Activated naive CD8-positive, alpha-beta T cell treated with anti-CD3 and anti-CD28 coated beads, Interleukin-2, amount 10 ng/mL, durations not matched to agents 7 days and 5 days (primary cell): ENCODE data around the gene STRA8. TPM values are rescaled to one million over a fixed set of nuclear protein-coding genes. Genes with fewer than 3 reads are reported as not detected.

Experiments used
- ATAC-seq: fragments of 150-1000 bp; cut with Tn5 transposase; one replicate; pipeline ENCODE4 v1.10.0; 2021; ENCODE audit warnings: low read depth, moderate library complexity
- POLR2A ChIA-PET: fragments of 350-600 bp; sonication (Branson Sonifier 250); formaldehyde crosslinking; loops from one replicate; lab custom pipeline; 2021; ENCODE audit warnings: antibody characterized with exemption; lab: Charles Lee
- DNase-seq: peaks from one replicate; pipeline ENCODE4 v3.0.0; 2021
- H3K27ac Mint-ChIP-seq: one replicate; pipeline ENCODE4 v1.8.0; 2022; ENCODE audit warnings: mild to moderate bottlenecking, mixed read lengths
- H3K27me3 Mint-ChIP-seq: one replicate; pipeline ENCODE4 v1.8.0; 2022; ENCODE audit warnings: mild to moderate bottlenecking, moderate library complexity, mixed read lengths
- H3K36me3 Mint-ChIP-seq: one replicate; pipeline ENCODE4 v1.8.0; 2021; ENCODE audit warnings: mild to moderate bottlenecking, mixed read lengths
- H3K4me1 Mint-ChIP-seq: one replicate; pipeline ENCODE4 v1.8.0; 2021; ENCODE audit warnings: mixed read lengths
- H3K4me3 Mint-ChIP-seq: one replicate; pipeline ENCODE4 v1.8.0; 2022; ENCODE audit warnings: mild to moderate bottlenecking, moderate library complexity, mixed read lengths
- H3K9me3 Mint-ChIP-seq: one replicate; pipeline ENCODE4 v1.8.0; 2021; ENCODE audit warnings: mixed read lengths
- total RNA-seq, 2 experiments: library from RNA; stranded (reverse); gene quantifications; one replicate each; pipeline ENCODE4 v1.2.3, GENCODE V29; 2021

STRA8 gene
- total RNA-seq, 2 experiments from 2014 or later, result not detected

- H3K36me3 Mint-ChIP-seq, result no peaks in the 10 kb centered on the region
- H3K27ac Mint-ChIP-seq, result no peak overlapping the region
- POLR2A ChIA-PET, result no interaction called here
- peaks cover 7% of the 10 kb centered on the region for H3K27me3 Mint-ChIP-seq
- peaks cover 2% of the 10 kb centered on the region for H3K4me1 Mint-ChIP-seq
- ATAC-seq, result no peak
- no peaks in the 10 kb centered on the region for H3K9me3 Mint-ChIP-seq
- no peak overlapping the region for H3K4me3 Mint-ChIP-seq
- DNase-seq, result no peak
Measured at GRCh38 chr7:135272303-135272702, 38.7 kb downstream of the STRA8 start.

DNA sequence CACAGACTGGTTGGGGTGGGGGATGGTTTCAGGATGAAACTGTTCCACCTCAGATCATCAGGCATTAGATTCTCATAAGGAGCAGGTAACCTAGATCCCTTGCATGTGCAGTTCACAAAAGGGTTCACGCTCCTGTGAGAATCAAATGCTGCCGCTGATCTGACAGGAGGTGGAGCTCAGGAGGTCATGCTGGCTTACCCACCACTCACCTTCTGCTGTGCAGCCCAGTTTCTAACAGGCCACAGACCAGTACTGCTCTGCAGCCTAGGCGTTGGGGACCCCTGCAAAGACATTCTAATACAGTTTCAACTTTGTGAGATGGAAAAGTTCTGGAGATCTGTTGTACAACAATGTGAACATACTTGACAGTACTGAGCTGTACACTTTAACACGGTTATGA, 39.9 kb downstream of the STRA8 start:
- POLR2A ChIA-PET, result interaction anchor here (0.5 kb wide), 1 partner anchor 389 kb away, joined by 3 read pairs; the partner anchor contains the start of gene STMP1
- DNase-seq, result no peak
- ATAC-seq, result no peak
- Mint-ChIP-seq H3K27me3 (peaks cover 4% of the 10 kb centered on the region), H3K4me1 (peaks cover 2% of the 10 kb centered on the region), H3K9me3 (no peaks in the 10 kb centered on the region), H3K4me3 (no peak overlapping the region), H3K27ac (no peak overlapping the region), H3K36me3 (no peaks in the 10 kb centered on the region)

- no peak overlapping the region for H3K4me3 Mint-ChIP-seq
- ATAC-seq (peak; percentile 79), DNase-seq (peak; percentile 63)
- no peaks in the 10 kb centered on the region for H3K9me3 Mint-ChIP-seq
- no peak overlapping the region for H3K27ac Mint-ChIP-seq
- no peaks in the 10 kb centered on the region for H3K36me3 Mint-ChIP-seq
- POLR2A ChIA-PET, result no interaction called here
- peaks cover 2% of the 10 kb centered on the region for H3K4me1 Mint-ChIP-seq
- peaks cover 9% of the 10 kb centered on the region for H3K27me3 Mint-ChIP-seq
Measured at GRCh38 chr7:135274495-135275268, 41.0 kb downstream of the STRA8 start.

DNA sequence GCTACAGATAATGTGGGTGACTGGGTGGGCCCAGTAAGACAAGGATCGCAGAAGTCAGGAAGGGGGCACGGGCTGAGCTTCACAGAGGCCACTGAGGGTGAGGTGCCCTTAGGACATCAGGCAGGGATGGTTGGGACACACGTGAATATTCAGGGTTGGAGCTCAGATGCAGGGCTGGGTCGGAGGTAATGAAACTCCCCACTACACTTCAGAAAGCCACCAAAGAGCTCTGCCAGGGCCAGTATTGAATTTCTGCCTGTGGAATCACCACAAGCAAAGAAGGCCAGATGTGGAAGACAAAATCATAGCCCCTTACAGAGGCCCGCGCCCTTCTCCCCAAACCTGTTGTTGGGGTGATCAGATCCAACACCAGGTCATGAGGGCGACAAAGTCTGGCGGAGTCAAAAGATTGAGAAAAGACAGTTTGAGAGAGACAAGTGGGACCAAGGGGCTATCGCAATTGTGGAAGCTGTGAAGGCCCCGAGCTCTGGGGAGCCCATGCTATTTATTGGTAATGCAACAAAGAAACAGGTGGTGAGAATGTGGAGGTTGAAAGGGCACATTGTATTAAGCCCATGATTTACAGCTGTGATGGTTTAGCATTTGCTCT, 42.4 kb downstream of the STRA8 start:
- Mint-ChIP-seq H3K4me1 (peaks cover 2% of the 10 kb centered on the region), H3K36me3 (no peaks in the 10 kb centered on the region), H3K27me3 (peaks cover 10% of the 10 kb centered on the region), H3K4me3 (no peak overlapping the region), H3K9me3 (no peaks in the 10 kb centered on the region), H3K27ac (no peak overlapping the region)
- POLR2A ChIA-PET, result no interaction called here
- DNase-seq (no peak), ATAC-seq (no peak)

DNA sequence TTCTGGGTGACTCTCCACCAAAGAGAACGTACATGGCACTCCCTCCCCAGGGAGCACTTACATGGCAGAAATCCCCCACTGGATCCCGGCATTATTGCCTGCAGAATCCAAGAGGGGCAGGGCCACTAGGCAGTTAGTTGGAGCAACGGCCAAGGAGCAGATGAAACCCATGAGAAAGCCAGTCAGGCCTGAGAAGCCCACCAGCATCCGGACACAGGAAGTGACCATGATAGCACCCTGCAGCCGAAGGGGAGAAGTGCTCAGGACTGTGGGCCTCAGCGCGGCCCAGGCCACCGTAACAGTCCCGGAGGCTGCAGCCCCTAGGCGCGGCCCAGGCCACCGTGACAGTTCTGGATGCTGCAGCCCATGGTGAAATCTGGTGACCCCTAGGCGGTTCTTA, 43.5 kb downstream of the STRA8 start:
- DNase-seq, result no peak
- POLR2A ChIA-PET, result no interaction called here

GRCh38 chr7:135281363-135281949, 47.8 kb downstream of the STRA8 start:
- Mint-ChIP-seq H3K4me3 (no peak overlapping the region), H3K27ac (no peak overlapping the region), H3K36me3 (no peaks in the 10 kb centered on the region), H3K9me3 (no peaks in the 10 kb centered on the region), H3K4me1 (peaks cover 9% of the 10 kb centered on the region), H3K27me3 (peaks cover 8% of the 10 kb centered on the region)
- ATAC-seq (peak; percentile 98), DNase-seq (peak; percentile 58)
- POLR2A ChIA-PET, result no interaction called here

More for the DNA sequence above, 43.5 kb downstream of the STRA8 start:
- peaks cover 10% of the 10 kb centered on the region for H3K27me3 Mint-ChIP-seq
- ATAC-seq, result no peak
- H3K4me1 Mint-ChIP-seq, result peaks cover 5% of the 10 kb centered on the region
- no peak overlapping the region for H3K4me3 Mint-ChIP-seq
- H3K36me3 Mint-ChIP-seq, result no peaks in the 10 kb centered on the region
- H3K9me3 Mint-ChIP-seq, result no peaks in the 10 kb centered on the region
- H3K27ac Mint-ChIP-seq, result no peak overlapping the region

DNA sequence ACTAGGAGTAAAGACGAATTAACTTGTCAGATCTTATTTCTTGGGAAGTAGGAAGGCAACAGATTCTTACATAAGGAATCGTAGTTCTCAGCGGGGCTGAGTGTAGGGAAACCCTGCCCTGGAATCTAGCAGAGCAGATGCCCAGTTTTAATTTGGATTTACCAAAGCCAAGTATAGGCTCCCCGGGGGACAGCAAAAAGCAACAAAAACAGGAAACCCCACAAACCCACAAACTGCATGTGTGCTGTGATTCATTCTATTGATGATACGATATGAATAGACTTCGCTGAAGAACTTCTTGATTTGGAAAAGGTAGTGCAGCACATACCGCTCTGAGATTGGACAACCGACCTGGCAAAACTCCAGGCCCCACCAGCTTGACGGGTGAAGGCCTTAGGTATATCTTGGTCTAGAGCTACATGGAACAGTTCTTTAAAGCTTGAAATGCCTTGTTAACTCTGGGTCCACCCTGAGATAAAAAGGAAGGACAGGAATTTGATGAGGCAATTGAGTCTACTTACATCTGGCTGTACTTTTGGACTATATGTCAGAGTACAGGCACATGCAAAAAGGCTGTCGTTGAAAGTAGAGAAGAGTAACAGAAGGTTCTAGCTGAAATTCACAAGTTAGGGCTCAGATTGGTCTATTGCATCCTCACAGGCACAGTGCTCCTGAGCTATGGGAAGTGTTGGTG, 49.1 kb downstream of the STRA8 start:
- no peak overlapping the region for H3K27ac Mint-ChIP-seq
- no peak for DNase-seq
- H3K4me3 Mint-ChIP-seq, result no peak overlapping the region
- H3K4me1 Mint-ChIP-seq, result peaks cover 9% of the 10 kb centered on the region
- no peaks in the 10 kb centered on the region for H3K9me3 Mint-ChIP-seq
- H3K36me3 Mint-ChIP-seq, result no peaks in the 10 kb centered on the region
- peaks cover 8% of the 10 kb centered on the region for H3K27me3 Mint-ChIP-seq
- ATAC-seq, result no peak
- POLR2A ChIA-PET, result no interaction called here

DNA sequence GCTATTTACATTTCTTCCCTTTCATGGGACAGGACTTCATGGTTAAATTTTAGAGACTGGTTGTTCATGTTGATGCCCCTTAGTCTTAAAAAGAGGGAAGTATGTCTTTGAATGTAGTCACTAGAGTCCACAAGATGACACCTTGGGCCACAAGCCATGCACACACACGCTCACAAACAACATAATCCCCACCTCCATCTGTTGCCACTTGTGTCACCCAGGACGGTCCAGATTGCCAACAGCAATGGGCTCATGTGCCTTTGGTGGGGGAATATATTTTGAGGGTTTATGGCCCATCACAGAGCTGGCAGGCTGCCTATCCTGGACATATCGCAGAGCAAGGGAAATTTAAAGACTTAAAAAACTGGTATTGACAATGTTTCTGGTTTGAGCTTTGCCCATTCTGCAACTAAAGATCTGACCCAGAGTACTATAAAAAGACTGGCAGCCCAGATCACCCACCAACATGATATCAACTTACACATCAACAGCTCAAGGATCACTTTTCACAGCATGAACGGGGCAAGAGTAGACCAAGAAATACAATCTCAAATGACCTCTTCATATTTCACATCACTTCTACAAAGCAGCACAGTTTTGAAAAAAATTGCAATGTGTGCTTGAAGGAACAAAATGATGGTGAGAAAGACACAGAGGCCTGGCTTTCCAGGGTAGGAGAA, 50.5 kb downstream of the STRA8 start:
- ATAC-seq, result no peak
- Mint-ChIP-seq H3K9me3 (no peaks in the 10 kb centered on the region), H3K4me3 (no peak overlapping the region)

GRCh38 chr7:135285547-135286233, 52.1 kb downstream of the STRA8 start:
- no peak for DNase-seq

More for the DNA sequence above, 50.5 kb downstream of the STRA8 start:
- Mint-ChIP-seq H3K27me3 (peaks cover 3% of the 10 kb centered on the region), H3K4me1 (peaks cover 9% of the 10 kb centered on the region), H3K36me3 (no peaks in the 10 kb centered on the region), H3K27ac (no peak overlapping the region)
- POLR2A ChIA-PET, result no interaction called here
- no peak for DNase-seq

GRCh38 chr7:135286876-135287275, 53.2 kb downstream of the STRA8 start:
- DNase-seq (no peak), ATAC-seq (no peak)
- Mint-ChIP-seq H3K36me3 (no peaks in the 10 kb centered on the region), H3K27ac (no peak overlapping the region), H3K9me3 (no peaks in the 10 kb centered on the region), H3K27me3 (no peaks in the 10 kb centered on the region), H3K4me3 (no peak overlapping the region), H3K4me1 (peaks cover 6% of the 10 kb centered on the region)
- POLR2A ChIA-PET, result no interaction called here

More at GRCh38 chr7:135285547-135286233, 52.1 kb downstream of the STRA8 start:
- H3K27me3 Mint-ChIP-seq, result no peaks in the 10 kb centered on the region
- no peaks in the 10 kb centered on the region for H3K9me3 Mint-ChIP-seq
- no peak for ATAC-seq
- peaks cover 9% of the 10 kb centered on the region for H3K4me1 Mint-ChIP-seq
- H3K27ac Mint-ChIP-seq, result no peak overlapping the region
- no peak overlapping the region for H3K4me3 Mint-ChIP-seq
- POLR2A ChIA-PET, result no interaction called here
- H3K36me3 Mint-ChIP-seq, result no peaks in the 10 kb centered on the region

DNA sequence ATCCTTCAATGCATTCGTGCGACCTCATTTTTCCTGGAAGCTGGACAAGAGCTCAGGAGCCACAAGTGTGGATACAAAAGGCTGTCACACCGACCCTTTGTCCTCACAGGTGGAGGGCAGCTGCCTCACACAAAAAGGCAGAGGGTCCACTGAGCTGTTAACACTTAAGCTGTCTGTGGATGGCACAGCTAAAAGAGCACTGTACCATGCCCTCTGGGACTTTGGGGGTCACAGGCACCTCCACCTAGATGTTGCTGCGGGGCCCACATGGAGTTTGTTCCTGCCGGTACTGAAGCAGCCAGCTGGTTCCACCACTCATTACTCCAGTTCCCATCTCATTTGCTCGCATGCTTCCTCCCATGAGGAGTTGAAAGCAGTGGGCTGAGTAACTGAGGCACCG, 57.0 kb downstream of the STRA8 start:
- DNase-seq (no peak), ATAC-seq (no peak)
- H3K36me3 Mint-ChIP-seq, result no peaks in the 10 kb centered on the region

GRCh38 chr7:135291809-135292253, 58.2 kb downstream of the STRA8 start:
- H3K4me1 Mint-ChIP-seq, result no peaks in the 10 kb centered on the region
- no peaks in the 10 kb centered on the region for H3K9me3 Mint-ChIP-seq
- H3K4me3 Mint-ChIP-seq, result no peak overlapping the region
- no peak for DNase-seq
- peaks cover 6% of the 10 kb centered on the region for H3K27me3 Mint-ChIP-seq
- no peaks in the 10 kb centered on the region for H3K36me3 Mint-ChIP-seq
- no peak for ATAC-seq
- POLR2A ChIA-PET, result no interaction called here
- H3K27ac Mint-ChIP-seq, result no peak overlapping the region

More for the DNA sequence above, 57.0 kb downstream of the STRA8 start:
- H3K27ac Mint-ChIP-seq, result no peak overlapping the region
- H3K4me1 Mint-ChIP-seq, result no peaks in the 10 kb centered on the region
- H3K4me3 Mint-ChIP-seq, result no peak overlapping the region
- POLR2A ChIA-PET, result no interaction called here
- H3K27me3 Mint-ChIP-seq, result peaks cover 6% of the 10 kb centered on the region
- no peaks in the 10 kb centered on the region for H3K9me3 Mint-ChIP-seq
